Adrenal gland (tissue), 12 donors: ENCODE measurements around the gene ZNF324. TPM values are rescaled to one million over a fixed set of nuclear protein-coding genes. Genes with fewer than 3 reads are reported as not detected.

ENCODE experiments used
- DNase-seq, 7 donors: peaks; one replicate each; pipeline ENCODE4 v3.0.0-alpha.2; 2019 to 2020
- H3K27ac ChIP-seq, 5 donors: fragments of 200-600 bp; sonication (generic) in 4 of 5; 1 replicate in 3 of 5; 2 replicates in 2 of 5; pipeline versions ENCODE4 v1.5.1 to v1.8.0; 2016 to 2020; ENCODE audit warnings: mild to moderate bottlenecking in 1 of 5
- H3K27me3 ChIP-seq: fragments of 200-600 bp; 2 replicates; pipeline ENCODE4 v1.8.0; 2021
- H3K36me3 ChIP-seq, 2 donors: fragments of 200-600 bp; replicated peaks in 1 of 2; 1 replicate in 1 of 2; 2 replicates in 1 of 2; pipeline versions ENCODE4 v1.5.1 to v1.8.0; 2018 to 2022
- H3K4me1 ChIP-seq, 2 donors: fragments of 200-600 bp; replicated peaks in 1 of 2; 1 replicate in 1 of 2; 2 replicates in 1 of 2; pipeline versions ENCODE4 v1.5.1 to v1.8.0; 2018 to 2021
- H3K4me3 ChIP-seq, 4 donors: fragments of 200-600 bp; sonication (generic) in 3 of 4; one replicate each; pipeline ENCODE4 v1.5.1; 2016 to 2018
- H3K9me3 ChIP-seq, 3 donors: fragments of 200-600 bp; sonication (generic) in 1 of 3; replicated peaks in 1 of 3; 1 replicate in 2 of 3; 2 replicates in 1 of 3; pipeline versions ENCODE4 v1.5.1 to v1.8.0; 2016 to 2021
- CTCF ChIP-seq, 6 experiments: fragments of 450-650 bp in 4 of 6; fragments of 200-600 bp in 2 of 6; sonication (generic) in 1 of 6; IDR thresholded peaks; 1 replicate in 5 of 6; 2 replicates in 1 of 6; pipeline versions ENCODE4 v1.5.1 to v1.8.0; 2016 to 2021; ENCODE audit warnings: antibody characterized with exemption in 6 of 6, mild to moderate bottlenecking in 2 of 6, moderate library complexity in 1 of 6
- POLR2A ChIP-seq, 2 donors: fragments of 450-650 bp; IDR thresholded peaks; one replicate each; pipeline ENCODE4 v1.6.1; 2017; ENCODE audit warnings: antibody characterized with exemption in 2 of 2, mild to moderate bottlenecking in 2 of 2, moderate library complexity in 1 of 2
- WGBS, 4 donors: extraction: QIAGEN DNeasy Blood & Tissue Kit in 2 of 4; methylation state at CpG; one replicate each; pipeline versions ENCODE4 v1.1.5 to v1.1.7; 2013 to 2017; 5-methylcytosine and 5-hydroxymethylcytosine counted together
- intact Hi-C, 2 donors: fragments of 100-400 bp; cut with DNase I; formaldehyde crosslinking; loops; one replicate each; pipeline versions ENCODE4 v1.14.1 to v1.15.0; 2022 to 2023
- polyA plus RNA-seq, 3 donors: library from polyadenylated mRNA; stranded (reverse); fragments of 200-250 nt in 2 of 3; fragments of 350-450 nt in 1 of 3; fragmentation: Illumina TruSeq in 1 of 3; extraction: RNeasy Lipid Tissue Mini Kit (QIAGEN cat#74804) in 1 of 3; gene quantifications; one replicate each; pipeline ENCODE4 v1.2.3, GENCODE V29; 2013 to 2014
- total RNA-seq, 9 donors: library from RNA; depleted of rRNA in 4 of 9; stranded (reverse); fragments of >200 nt in 4 of 9; fragments of 120-200 nt in 1 of 9; fragmentation: NEBNext Ultra II Directional in 1 of 9; extraction: Animal tissue kit (Norgen Biotek cat#: 25700) in 1 of 9; gene quantifications; one replicate each; pipeline versions ENCODE4 v1.1.0 to v1.2.4, GENCODE V29; 2013 to 2023
- donor health status: healthy with polysubstance abuse.
- donor health status: Bipolar disorder and iron deficiency.
- donor health status: DM: yes; HTN: yes; CAD: no.
- donor health status: DM: no; HTN: no; CAD: no.
- donor health status: DM: no; HTN: no; CAD: no.
- donor health status: DM: yes; HTN: yes; CAD: no.

ZNF324 gene
- total and polyA plus RNA-seq, 12 donors: 2.1 to 58.3 (median 10.9) TPM

- peaks cover 6 to 14% of the 10 kb centered on the region in 2 donors for H3K4me1 ChIP-seq
- no peaks in the 10 kb centered on the region for H3K9me3 ChIP-seq
- 3 to 7% (median 5%) methylated on average over 12 to 27 of the region's 27 CpGs for WGBS, 4 donors
- TF ChIP-seq POLR2A (IDR thresholded peaks at IDR 0.05): peak in 1 of 2 donors; percentile 3
- TF ChIP-seq CTCF (IDR thresholded peaks at IDR 0.05): peak in 1 of 6 experiments; percentile 9
- peaks cover 0 to 35% of the 10 kb centered on the region in 2 donors for H3K36me3 ChIP-seq
- H3K4me3 ChIP-seq: peak overlapping the region in 3 of 4 donors; percentile 22 to 72 (median 38)
- intact Hi-C loops: no loop called here
- peak overlapping the region; percentile 70 to 95 (median 89) for H3K27ac ChIP-seq
- H3K27me3 ChIP-seq: no peaks in the 10 kb centered on the region
- DNase-seq: peak in 4 of 7 donors; percentile 66 to 82 (median 72)
Observed at GRCh38 chr19:58476498-58477015, 9.7 kb downstream of the ZNF324 start.

GRCh38 chr19:58477130-58477529, 10.2 kb downstream of the ZNF324 start:
- Histone ChIP-seq H3K9me3 (no peaks in the 10 kb centered on the region), H3K4me3 (no peak overlapping the region), H3K27ac (peak overlapping the region in 3 of 5 donors; percentile 70 to 91 (median 89)), H3K27me3 (no peaks in the 10 kb centered on the region), H3K36me3 (peaks cover 0 to 30% of the 10 kb centered on the region in 2 donors), H3K4me1 (peaks cover 6 to 14% of the 10 kb centered on the region in 2 donors)
- TF ChIP-seq POLR2A (IDR thresholded peaks at IDR 0.05): no peak
- no peak for TF ChIP-seq CTCF (IDR thresholded peaks at IDR 0.05)
- intact Hi-C loops: no loop called here
- WGBS, 4 donors: 81 to 88% (median 85%) methylated on average over 6 to 15 of the region's 15 CpGs
- DNase-seq: no peak

GRCh38 chr19:58477871-58478270, 11.0 kb downstream of the ZNF324 start:
- Histone ChIP-seq H3K4me3 (no peak overlapping the region), H3K27me3 (no peaks in the 10 kb centered on the region), H3K9me3 (no peaks in the 10 kb centered on the region), H3K36me3 (peaks cover 0 to 22% of the 10 kb centered on the region in 2 donors), H3K4me1 (peaks cover 6 to 14% of the 10 kb centered on the region in 2 donors), H3K27ac (peak overlapping the region in 2 of 5 donors; percentile 89 to 91)
- intact Hi-C loops: no loop called here
- 100% methylated on average over 1 of the region's 1 CpG; no CpG with 5 or more reads in 1 of the 4 donors for WGBS, 4 donors
- DNase-seq: peak in 1 of 7 donors; percentile 20
- TF ChIP-seq CTCF (IDR thresholded peaks at IDR 0.05) (no peak), POLR2A (IDR thresholded peaks at IDR 0.05) (no peak)

GRCh38 chr19:58479303-58479702, 12.4 kb downstream of the ZNF324 start:
- H3K4me1 ChIP-seq: peaks cover 6 to 14% of the 10 kb centered on the region in 2 donors
- H3K36me3 ChIP-seq: peaks cover 0 to 22% of the 10 kb centered on the region in 2 donors
- no peak overlapping the region for H3K27ac ChIP-seq
- no peak overlapping the region for H3K4me3 ChIP-seq
- 92 to 98% (median 96%) methylated on average over 6 to 7 of the region's 7 CpGs for WGBS, 4 donors
- H3K9me3 ChIP-seq: no peaks in the 10 kb centered on the region
- no peak for TF ChIP-seq CTCF (IDR thresholded peaks at IDR 0.05)
- intact Hi-C loops: no loop called here
- DNase-seq: peak in 1 of 7 donors; percentile 12
- H3K27me3 ChIP-seq: no peaks in the 10 kb centered on the region
